ENCODE data around the gene INSYN2B.

- no peak for TF ChIP-seq CTCF (IDR thresholded peaks at IDR 0.05 in 2 of 3, conservative IDR thresholded peaks at IDR 0.05 in 1 of 3; ENCODE audit: borderline replicate concordance in 1 of 3, insufficient read depth in 1 of 3, low read depth in 2 of 3, low read length in 2 of 3)
- no peak for TF ChIP-seq JUND (IDR thresholded peaks at IDR 0.05)
- TF ChIP-seq POLR2A (IDR thresholded peaks at IDR 0.05; ENCODE audit: borderline replicate concordance, extremely low read depth, insufficient read depth, insufficient read length), result no peak
- TF ChIP-seq MAX (IDR thresholded peaks at IDR 0.05), result no peak
Measured at GRCh38 chr5:169901896-169902295, 78.4 kb downstream of the INSYN2B start.
